ENCODE data around the gene C2orf92.
"Not testable (repeated sequence)": the region's sequence is repeated elsewhere in the genome, so short reads cannot be mapped to it uniquely, and the experiment has no call there.

The C2orf92 gene

GRCh38 chr2:97708608-97709007 lies 39.1 kb downstream of the C2orf92 start:
- no peak for DNase-seq (ENCODE audit: low read depth, low spot score)
- no peak overlapping the region for H3K4me3 ChIP-seq (ENCODE audit: low read length)

DNA sequence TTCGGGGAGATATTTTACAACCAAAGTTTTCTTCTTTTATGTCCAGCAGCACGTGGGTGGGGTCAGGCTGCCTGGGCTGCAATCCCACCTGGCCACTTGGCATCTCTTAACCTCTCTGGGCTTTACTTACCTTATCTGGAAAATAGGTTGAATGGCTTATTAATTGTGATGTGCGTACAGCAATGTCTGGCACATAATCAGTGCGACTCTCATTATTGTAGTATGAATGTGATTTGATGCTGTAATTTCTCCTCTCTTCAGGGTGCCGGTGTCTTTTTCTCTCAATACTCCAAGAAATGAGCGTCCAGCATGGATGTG lies 41.8 kb downstream of the C2orf92 start:
- no peak for DNase-seq (ENCODE audit: low read depth, low spot score)
- no peak overlapping the region for H3K4me3 ChIP-seq (ENCODE audit: low read length)

DNA sequence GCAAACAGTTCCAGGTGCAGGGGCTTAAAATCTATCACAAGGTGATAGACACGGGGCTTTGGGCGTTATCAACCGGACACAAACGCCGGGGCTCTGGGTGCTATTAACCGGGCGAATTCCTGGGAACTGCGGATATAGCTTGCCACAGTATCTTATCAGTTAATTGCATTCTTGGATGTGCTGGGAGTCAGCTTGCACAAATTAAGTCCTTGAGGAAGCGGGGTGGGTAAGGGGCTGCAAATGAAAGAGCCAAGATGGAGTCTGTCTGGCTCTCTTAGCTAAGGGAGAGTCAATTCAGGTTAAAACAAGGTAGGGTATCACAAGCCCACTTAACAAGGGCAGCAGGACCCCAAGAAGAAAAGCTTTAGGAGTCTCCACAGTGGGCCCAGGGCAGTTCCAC lies 42.7 kb downstream of the C2orf92 start:
- H3K4me3 ChIP-seq (ENCODE audit: low read length): peak overlapping the region; percentile 99
- not testable (repeated sequence) for DNase-seq (ENCODE audit: low read depth, low spot score)

DNA sequence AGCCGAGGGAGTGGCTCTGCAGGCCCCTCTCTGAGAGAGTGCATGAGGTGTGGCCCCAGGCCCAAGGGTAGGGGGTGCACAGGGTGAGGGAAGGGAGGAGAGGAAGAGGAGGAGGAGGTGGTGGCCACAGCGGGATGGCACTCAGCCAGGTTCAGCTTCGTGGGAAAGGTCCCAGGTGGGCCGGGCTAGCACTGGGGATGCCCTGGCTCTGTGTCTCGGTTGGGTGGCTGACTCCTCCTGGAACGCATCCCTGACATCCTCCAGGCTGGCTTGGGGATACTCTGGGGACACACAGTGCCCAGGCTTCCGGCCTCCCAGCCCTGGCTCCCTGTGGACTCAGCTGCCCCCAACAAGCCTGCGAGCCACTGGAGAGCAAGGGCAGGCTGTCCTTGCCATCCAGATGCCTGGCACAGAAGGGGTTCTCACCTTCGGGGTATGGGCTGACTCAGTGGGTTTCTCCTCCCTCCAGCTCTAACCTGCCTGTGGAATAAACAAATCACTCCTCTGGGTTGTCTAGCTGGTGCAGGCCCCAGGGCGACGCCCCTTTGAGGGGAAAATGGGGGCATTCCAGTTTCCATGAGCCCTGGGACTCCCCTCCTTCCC lies 43.3 kb downstream of the C2orf92 start:
- H3K4me3 ChIP-seq (ENCODE audit: low read length): peak overlapping the region; percentile 99
- no peak for DNase-seq (ENCODE audit: low read depth, low spot score)

GRCh38 chr2:97713296-97714083 lies 44.0 kb downstream of the C2orf92 start, which contains the start of gene ZAP70:
ZAP70 (plus strand) TSS chr2:97713576; CDS start chr2:97724037, 10,461 bp downstream.
- peak; percentile 97 for DNase-seq (ENCODE audit: low read depth, low spot score)
- peak within 1 kb of the TSS; percentile 99 for H3K4me3 ChIP-seq (ENCODE audit: low read length)

DNA sequence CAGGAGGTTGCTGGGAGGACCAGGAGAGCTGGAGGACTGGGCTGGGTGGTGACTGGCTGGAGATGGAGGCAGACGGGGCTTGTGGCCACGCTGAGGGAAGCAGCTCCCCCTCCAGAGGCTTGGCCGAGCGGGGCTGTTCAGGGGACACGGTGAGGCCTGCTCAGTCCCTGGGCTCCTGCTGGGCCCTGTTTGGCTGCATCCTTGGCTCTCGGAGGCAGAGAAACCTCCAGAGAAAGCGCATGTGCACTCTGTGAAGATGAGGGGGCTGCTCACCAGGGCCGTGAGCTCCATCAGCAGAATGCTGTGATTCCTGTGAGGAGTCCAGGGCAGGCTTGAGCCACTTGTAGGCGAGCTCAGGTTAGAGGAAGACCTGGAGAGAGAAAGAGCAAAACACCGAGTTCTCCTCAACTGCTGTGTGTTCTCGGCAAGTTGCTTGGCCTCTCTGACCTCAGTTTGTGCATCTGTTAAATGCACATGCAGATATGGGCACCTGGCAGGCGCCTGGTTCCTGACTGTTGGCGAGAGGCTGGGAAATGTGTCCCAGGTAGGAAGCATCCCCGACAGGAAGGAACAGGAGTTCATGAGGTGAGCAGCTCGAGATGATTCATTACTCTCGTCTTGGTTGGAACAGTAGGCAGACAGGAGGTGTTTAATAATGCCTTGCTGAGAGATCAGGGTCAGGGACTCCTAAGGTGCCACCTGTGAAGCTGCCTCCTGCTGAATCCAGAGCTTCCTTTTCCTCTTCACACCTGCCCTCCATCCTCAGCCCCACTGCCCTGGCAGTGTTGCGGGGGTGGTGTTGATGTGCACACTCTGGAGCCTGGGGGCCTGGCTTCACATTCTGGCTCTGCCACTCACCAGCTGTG lies 44.8 kb downstream of the C2orf92 start:
- H3K4me3 ChIP-seq (ENCODE audit: low read length): peak overlapping the region; percentile 99

GRCh38 chr2:97714950-97715652 lies 45.6 kb downstream of the C2orf92 start:
- peak overlapping the region; percentile 99 for H3K4me3 ChIP-seq (ENCODE audit: low read length)
- no peak for DNase-seq (ENCODE audit: low read depth, low spot score)

More for the DNA sequence above, 44.8 kb downstream of the C2orf92 start:
- DNase-seq (ENCODE audit: low read depth, low spot score): no peak

DNA sequence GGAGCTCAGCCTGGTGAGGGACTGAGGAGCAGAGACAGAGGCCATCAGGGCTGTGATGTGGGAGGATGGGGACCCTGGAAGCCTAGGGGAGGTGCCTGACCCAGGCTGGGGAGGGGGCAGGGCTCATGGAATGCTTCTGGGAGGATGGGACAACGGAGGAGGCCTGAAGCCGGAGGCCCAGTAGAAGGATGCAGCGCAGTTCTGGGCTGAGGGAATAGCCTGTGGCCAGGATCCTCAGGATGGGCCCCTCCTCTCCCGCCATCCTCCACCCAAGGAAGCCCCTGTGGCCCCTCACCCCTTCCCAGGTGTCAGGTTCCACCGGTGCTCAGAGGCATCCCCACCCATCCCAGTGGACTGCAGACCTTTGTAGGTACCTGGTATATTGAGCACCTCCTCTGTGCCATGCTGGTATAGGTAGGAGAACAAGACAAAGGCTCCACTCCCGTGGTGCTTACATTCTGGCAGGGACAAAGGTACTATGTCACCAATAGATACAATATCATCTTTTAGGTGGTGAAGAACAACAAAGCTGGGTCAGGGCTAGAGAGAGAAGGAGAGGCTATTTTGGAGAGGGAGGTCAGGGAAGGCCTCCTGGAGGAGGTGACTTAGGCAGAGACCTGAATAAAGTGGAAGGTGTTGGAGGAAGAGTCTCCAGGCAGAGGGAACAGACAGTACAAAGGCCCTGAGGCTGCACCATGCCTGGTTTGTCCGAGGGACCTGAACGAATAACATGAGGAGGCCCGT lies 46.6 kb downstream of the C2orf92 start:
- DNase-seq (ENCODE audit: low read depth, low spot score): no peak
- peak overlapping the region; percentile 99 for H3K4me3 ChIP-seq (ENCODE audit: low read length)

GRCh38 chr2:97716695-97717612 lies 47.4 kb downstream of the C2orf92 start:
- H3K4me3 ChIP-seq (ENCODE audit: low read length): peak overlapping the region; percentile 99
- DNase-seq (ENCODE audit: low read depth, low spot score): no peak

DNA sequence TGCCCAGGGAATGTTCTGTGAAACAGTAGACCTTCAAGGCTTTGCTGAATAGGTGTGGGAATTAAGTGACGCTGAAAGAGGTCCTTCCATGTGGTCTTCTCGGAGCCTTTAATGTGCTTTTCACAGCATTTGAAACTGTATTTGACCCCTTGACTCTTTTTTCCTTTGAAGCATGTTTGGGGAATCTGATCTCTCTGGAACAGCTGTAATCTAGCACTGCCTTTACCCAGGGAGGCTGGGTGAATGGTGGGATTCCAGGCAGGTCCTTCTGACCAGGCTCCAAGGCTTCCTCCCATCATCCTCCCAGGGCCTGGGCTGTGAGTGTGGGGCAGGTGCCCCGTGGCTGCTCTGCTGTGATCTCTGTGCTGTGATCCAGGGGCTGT lies 48.1 kb downstream of the C2orf92 start:
- DNase-seq (ENCODE audit: low read depth, low spot score): no peak
- peak overlapping the region; percentile 99 for H3K4me3 ChIP-seq (ENCODE audit: low read length)

DNA sequence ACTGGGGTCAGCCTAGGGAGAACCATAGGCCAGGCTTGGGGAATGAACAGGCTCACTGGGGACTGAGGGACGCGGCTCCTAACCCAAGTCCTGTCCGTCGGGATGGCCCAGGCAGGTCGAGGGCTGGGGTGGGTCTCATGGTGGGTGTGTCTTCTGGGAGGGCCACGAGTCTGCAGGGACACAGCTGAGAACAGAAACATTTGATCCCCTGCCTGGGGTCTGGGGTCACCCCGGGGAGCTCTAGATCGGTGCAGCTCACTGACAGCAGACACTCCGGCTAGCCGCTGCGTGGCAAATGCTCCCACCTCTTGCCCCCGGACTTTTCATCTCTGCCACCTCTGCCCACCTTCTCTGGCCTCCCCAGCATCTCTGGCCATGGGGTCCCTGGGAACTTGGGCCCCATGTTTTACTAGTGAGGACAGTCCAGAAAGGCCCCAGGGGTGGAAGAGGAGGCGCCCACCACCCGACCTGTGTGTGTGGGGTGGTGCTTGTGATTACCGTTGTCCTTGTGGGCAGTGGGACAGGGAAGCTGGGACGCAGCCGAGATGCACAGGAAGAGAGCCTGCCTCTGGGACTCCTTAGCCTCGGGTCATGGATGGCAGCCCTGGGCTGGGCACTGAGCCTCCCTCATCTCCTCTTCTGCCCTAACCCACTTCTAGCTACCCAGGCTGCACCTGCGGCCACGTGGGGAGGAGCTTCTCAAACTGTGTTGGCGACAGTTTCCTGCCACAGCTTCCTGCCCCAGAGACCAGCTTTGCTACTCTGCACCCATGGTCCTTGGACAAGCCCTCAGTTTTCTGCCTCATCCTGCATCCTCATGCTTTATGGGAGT lies 48.8 kb downstream of the C2orf92 start:
- peak; percentile 95 for DNase-seq (ENCODE audit: low read depth, low spot score)
- H3K4me3 ChIP-seq (ENCODE audit: low read length): peak overlapping the region; percentile 99

DNA sequence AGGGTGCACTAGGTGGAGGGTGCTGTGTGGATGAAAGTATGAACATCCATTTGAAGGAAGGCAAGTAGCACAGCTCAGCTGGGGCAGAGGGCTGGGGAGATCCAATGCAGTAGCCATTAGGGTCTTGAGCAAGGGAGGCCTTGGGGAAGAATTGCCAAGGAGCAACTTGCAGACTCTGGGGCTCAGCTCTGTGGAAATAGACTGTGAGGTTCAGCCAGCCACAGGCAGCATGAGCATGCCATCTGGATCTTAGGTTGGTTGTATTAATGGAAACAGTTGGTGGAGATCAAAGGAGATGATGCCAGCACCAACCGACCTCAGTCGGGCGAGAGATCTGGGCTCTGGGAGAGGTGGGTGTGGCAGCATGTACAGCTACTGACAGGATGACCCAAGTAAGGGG lies 49.4 kb downstream of the C2orf92 start:
- peak overlapping the region; percentile 99 for H3K4me3 ChIP-seq (ENCODE audit: low read length)
- peak; percentile 93 for DNase-seq (ENCODE audit: low read depth, low spot score)

- H3K4me3 ChIP-seq (ENCODE audit: low read length): peak overlapping the region; percentile 99
Observed at GRCh38 chr2:97719362-97720155, 50.0 kb downstream of the C2orf92 start.

DNA sequence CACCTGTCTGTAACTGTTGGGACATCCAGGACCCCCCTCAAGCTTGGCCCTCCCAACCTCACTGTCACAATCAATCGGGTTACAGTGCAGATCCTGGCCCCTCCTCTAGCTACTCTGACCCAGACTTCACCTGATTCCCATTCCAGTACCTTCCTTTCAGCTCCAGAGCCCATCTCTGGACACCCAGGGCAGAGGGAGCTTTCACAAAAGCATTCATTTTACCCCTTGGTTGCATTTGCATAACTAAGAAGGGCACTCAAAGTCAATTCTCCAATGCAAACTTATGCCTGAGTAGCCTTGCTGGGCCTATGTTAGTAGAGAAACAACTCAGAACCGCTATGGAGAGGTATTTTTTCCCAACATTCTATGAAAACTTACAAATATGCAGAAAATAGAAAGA lies 51.2 kb downstream of the C2orf92 start:
- H3K4me3 ChIP-seq (ENCODE audit: low read length): no peak overlapping the region
- DNase-seq (ENCODE audit: low read depth, low spot score): no peak

More at GRCh38 chr2:97719362-97720155, 50.0 kb downstream of the C2orf92 start:
- DNase-seq (ENCODE audit: low read depth, low spot score): no peak

- no peak for DNase-seq (ENCODE audit: low read depth, low spot score)
- H3K4me3 ChIP-seq (ENCODE audit: low read length): no peak overlapping the region
Observed at GRCh38 chr2:97722227-97722626, 52.7 kb downstream of the C2orf92 start.

All from Jurkat, Clone E6-1 (cell line).